DOHH2 (cell line): ENCODE data around the gene HTR1E.

Experiments used
- H3F3A ChIP-seq: fragments of 200-600 bp; sonication (generic), shearing (Covaris generic); 2 replicates; pipeline ENCODE4 v1.6.0; 2016; ENCODE audit warnings: antibody characterized with exemption, mild to moderate bottlenecking; ENCODE audit not compliant: control insufficient read depth, insufficient read depth
- H3K27ac ChIP-seq: fragments of 200-600 bp; sonication (generic); 2 replicates; pipeline ENCODE4 v1.5.1; 2014; ENCODE audit warnings: low read depth, mild to moderate bottlenecking, low read length, moderate library complexity
- H3K27me3 ChIP-seq: fragments of 200-600 bp; sonication (generic); 2 replicates; pipeline ENCODE4 v1.6.1; 2014; ENCODE audit warnings: mild to moderate bottlenecking, low read length, mixed read lengths; ENCODE audit not compliant: control insufficient read depth
- H3K36me3 ChIP-seq: fragments of 200-600 bp; sonication (generic); 2 replicates; pipeline ENCODE4 v1.6.1; 2014; ENCODE audit warnings: mild to moderate bottlenecking, low read length, moderate library complexity, mixed read lengths; ENCODE audit not compliant: control insufficient read depth
- H3K4me1 ChIP-seq: fragments of 200-600 bp; sonication (generic); 2 replicates; pipeline ENCODE4 v1.6.1; 2014; ENCODE audit warnings: mild to moderate bottlenecking, low read length, mixed read lengths; ENCODE audit not compliant: control insufficient read depth
- H3K4me2 ChIP-seq: fragments of 200-600 bp; sonication (generic); 2 replicates; pipeline ENCODE4 v1.6.0; 2014; ENCODE audit warnings: mild to moderate bottlenecking, low read length, moderate library complexity
- H3K4me3 ChIP-seq: fragments of 200-600 bp; sonication (generic); 2 replicates; pipeline ENCODE4 v1.5.1; 2014; ENCODE audit warnings: mild to moderate bottlenecking, low read length, mixed read lengths
- H3K79me2 ChIP-seq: fragments of 200-600 bp; sonication (generic); 2 replicates; pipeline ENCODE4 v1.6.1; 2014; ENCODE audit warnings: mild to moderate bottlenecking, low read length, mixed read lengths; ENCODE audit not compliant: control insufficient read depth
- H3K9me2 ChIP-seq: fragments of 200-600 bp; sonication (generic); replicated peaks from 2 replicates; pipeline ENCODE4 v1.6.1; 2014; ENCODE audit warnings: mild to moderate bottlenecking, low read length, mixed read lengths; ENCODE audit not compliant: control insufficient read depth
- H3K9me3 ChIP-seq: fragments of 200-600 bp; sonication (generic); 2 replicates; pipeline ENCODE4 v1.6.1; 2014; ENCODE audit warnings: antibody characterized with exemption, low read length, mixed read lengths; ENCODE audit not compliant: control insufficient read depth, insufficient read depth
- H4K20me1 ChIP-seq: fragments of 200-600 bp; sonication (generic); 2 replicates; pipeline ENCODE4 v1.6.0; 2014; ENCODE audit warnings: low read depth, mild to moderate bottlenecking, antibody characterized with exemption, low read length, moderate library complexity; ENCODE audit not compliant: control insufficient read depth, insufficient read depth
- EZH2phosphoT487 ChIP-seq: fragments of 200-600 bp; sonication (generic); IDR thresholded peaks from 2 replicates; pipeline ENCODE4 v1.6.1; 2017; ENCODE audit warnings: borderline replicate concordance, mild to moderate bottlenecking, antibody characterized with exemption, low read length, moderate library complexity, mixed read lengths
- TF ChIP-seq, protein P1 (sequence below): fragments of 200-600 bp; sonication (generic); IDR thresholded peaks from one replicate; pipeline ENCODE4 v1.5.1; 2014; ENCODE audit warnings: antibody characterized with exemption, mild to moderate bottlenecking, low read depth, low read length; ENCODE audit not compliant: poor library complexity, severe bottlenecking

The HTR1E gene

DNA sequence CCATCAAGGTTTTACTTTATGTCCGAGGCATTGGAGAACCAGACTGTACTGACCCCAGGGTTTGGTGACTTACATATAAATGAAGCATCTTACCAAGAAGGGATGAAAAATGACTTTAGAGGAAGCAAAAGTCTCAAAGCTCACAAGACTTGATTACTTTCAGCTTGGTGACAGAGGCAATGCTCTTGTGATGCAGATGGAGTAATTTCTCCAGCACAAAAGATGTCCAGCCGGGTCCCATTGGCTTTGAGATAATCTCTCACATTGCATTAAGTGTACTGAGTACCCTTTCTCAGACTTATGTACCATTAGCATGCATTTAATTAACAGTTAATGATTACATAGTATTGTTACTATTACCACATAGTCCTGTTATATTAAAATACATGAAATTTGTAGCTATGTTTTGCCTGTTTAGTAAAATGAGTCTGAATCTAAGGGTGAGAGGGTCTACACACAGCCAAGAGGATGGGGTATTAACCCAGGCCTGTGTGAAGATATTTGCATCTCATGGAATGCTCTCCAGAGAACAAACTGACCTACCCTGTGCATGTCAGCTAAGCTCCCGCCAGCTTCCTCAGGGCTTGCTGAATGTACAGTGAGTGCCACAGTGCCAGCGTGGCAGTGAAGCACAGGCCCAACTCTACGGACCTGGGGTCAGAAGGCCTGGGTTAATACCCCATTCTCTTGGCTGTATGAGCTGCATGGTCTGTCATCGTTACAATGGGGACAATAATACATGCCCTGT, 5.6 kb downstream of the HTR1E start:
- no peaks in the 10 kb centered on the region for H3K9me2 ChIP-seq
- H3K4me2 ChIP-seq, result no peak overlapping the region
- H3K27me3 ChIP-seq, result no peaks in the 10 kb centered on the region
- no peak overlapping the region for H3K27ac ChIP-seq
- H3F3A ChIP-seq, result no peaks in the 10 kb centered on the region
- no peaks in the 10 kb centered on the region for H3K79me2 ChIP-seq
- no peaks in the 10 kb centered on the region for H3K4me1 ChIP-seq
- H3K36me3 ChIP-seq, result no peaks in the 10 kb centered on the region
- no peaks in the 10 kb centered on the region for H4K20me1 ChIP-seq
- H3K4me3 ChIP-seq, result no peak overlapping the region
- TF ChIP-seq EZH2phosphoT487, result no peak
- TF ChIP-seq, protein P1, sequence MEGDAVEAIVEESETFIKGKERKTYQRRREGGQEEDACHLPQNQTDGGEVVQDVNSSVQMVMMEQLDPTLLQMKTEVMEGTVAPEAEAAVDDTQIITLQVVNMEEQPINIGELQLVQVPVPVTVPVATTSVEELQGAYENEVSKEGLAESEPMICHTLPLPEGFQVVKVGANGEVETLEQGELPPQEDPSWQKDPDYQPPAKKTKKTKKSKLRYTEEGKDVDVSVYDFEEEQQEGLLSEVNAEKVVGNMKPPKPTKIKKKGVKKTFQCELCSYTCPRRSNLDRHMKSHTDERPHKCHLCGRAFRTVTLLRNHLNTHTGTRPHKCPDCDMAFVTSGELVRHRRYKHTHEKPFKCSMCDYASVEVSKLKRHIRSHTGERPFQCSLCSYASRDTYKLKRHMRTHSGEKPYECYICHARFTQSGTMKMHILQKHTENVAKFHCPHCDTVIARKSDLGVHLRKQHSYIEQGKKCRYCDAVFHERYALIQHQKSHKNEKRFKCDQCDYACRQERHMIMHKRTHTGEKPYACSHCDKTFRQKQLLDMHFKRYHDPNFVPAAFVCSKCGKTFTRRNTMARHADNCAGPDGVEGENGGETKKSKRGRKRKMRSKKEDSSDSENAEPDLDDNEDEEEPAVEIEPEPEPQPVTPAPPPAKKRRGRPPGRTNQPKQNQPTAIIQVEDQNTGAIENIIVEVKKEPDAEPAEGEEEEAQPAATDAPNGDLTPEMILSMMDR, result no peak
- no peaks in the 10 kb centered on the region for H3K9me3 ChIP-seq

DNA sequence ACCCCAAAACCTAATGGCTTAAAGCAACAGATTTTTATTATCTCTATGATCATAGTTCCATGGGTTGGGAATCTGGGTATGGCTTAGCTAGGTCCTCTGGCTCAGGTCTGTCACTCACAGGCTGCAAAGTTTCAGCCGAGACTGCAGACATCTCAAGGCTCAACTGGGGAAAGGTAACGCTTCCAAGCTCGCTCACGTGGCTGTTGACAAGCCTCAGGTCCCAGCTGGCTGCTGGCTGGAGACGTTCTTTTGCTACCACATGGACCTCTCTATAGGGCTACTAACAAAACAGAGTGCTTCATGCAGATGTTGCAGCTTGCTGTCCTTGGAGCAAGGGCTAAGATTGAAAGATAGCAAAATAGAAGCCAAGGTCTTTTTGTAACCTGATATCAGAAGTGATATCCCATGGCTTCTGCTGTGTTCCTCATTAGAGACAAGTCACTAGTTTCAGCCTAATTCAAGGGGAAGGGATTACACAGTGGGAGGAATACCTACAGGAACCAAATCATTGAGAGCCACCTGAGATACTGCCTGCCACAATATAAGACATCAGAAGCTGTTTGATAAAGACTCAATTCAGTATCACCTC, 6.6 kb downstream of the HTR1E start:
- H3K79me2 ChIP-seq, result no peaks in the 10 kb centered on the region
- H3K4me2 ChIP-seq, result no peak overlapping the region
- no peaks in the 10 kb centered on the region for H3K27me3 ChIP-seq
- no peaks in the 10 kb centered on the region for H4K20me1 ChIP-seq
- no peaks in the 10 kb centered on the region for H3K36me3 ChIP-seq
- H3F3A ChIP-seq, result no peaks in the 10 kb centered on the region
- H3K9me3 ChIP-seq, result no peaks in the 10 kb centered on the region
- H3K27ac ChIP-seq, result no peak overlapping the region
- H3K4me1 ChIP-seq, result no peaks in the 10 kb centered on the region
- no peaks in the 10 kb centered on the region for H3K9me2 ChIP-seq
- no peak overlapping the region for H3K4me3 ChIP-seq
- TF ChIP-seq EZH2phosphoT487, result no peak
- TF ChIP-seq, protein P1, result no peak

DNA sequence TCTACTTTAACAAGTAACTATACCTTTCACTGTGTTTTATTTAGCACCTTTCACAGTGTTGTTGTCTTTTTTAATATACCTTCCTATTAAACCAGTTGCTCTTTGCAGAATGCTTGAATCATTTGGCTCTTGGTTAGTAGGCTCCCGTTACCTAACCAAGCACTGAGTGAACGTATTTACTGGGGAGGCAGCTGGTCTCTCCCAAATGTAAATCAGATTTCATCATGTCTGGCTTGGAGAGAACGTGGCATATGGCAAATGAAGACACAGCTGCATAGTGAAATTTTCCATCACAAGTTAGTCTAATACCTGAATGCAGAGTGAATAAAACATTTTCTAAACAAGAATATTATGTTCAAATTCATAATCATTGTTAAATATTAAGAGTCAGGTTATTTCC, 12.4 kb downstream of the HTR1E start:
- Histone ChIP-seq H3K36me3 (no peaks in the 10 kb centered on the region), H3K9me3 (no peaks in the 10 kb centered on the region), H3K79me2 (no peaks in the 10 kb centered on the region), H3K4me1 (no peaks in the 10 kb centered on the region), H3K4me2 (no peak overlapping the region), H3K27ac (no peak overlapping the region), H3K27me3 (no peaks in the 10 kb centered on the region), H3F3A (no peaks in the 10 kb centered on the region), H3K4me3 (no peak overlapping the region), H3K9me2 (no peaks in the 10 kb centered on the region), H4K20me1 (no peaks in the 10 kb centered on the region)
- TF ChIP-seq EZH2phosphoT487, result no peak
- TF ChIP-seq, protein P1, result no peak
